Glutamatergic neuron (in vitro differentiated cells): Measurements from ENCODE around the gene MLST8. TPM values are rescaled to one million over a fixed set of nuclear protein-coding genes. Genes with fewer than 3 reads are reported as not detected.
A peak's percentile ranks its signal among the peaks of the same experiment; 100 is the strongest.

ENCODE experiments used
- DNase-seq: peaks from one replicate; pipeline ENCODE4 v3.0.0; 2022
- H3K27ac Mint-ChIP-seq: one replicate; pipeline ENCODE4 v1.8.0; 2020; ENCODE audit warnings: mild to moderate bottlenecking, mixed read lengths, inconsistent platforms; ENCODE audit not compliant: unreplicated experiment
- H3K27me3 Mint-ChIP-seq: one replicate; pipeline ENCODE4 v1.8.0; 2020; ENCODE audit warnings: mild to moderate bottlenecking, moderate library complexity, mixed read lengths, inconsistent platforms; ENCODE audit not compliant: unreplicated experiment
- H3K36me3 Mint-ChIP-seq: one replicate; pipeline ENCODE4 v1.8.0; 2020; ENCODE audit warnings: mild to moderate bottlenecking, mixed read lengths, inconsistent platforms; ENCODE audit not compliant: unreplicated experiment
- H3K4me1 Mint-ChIP-seq: one replicate; pipeline ENCODE4 v1.8.0; 2020; ENCODE audit warnings: mild to moderate bottlenecking, low read depth, mixed read lengths, inconsistent platforms; ENCODE audit not compliant: unreplicated experiment
- H3K4me3 Mint-ChIP-seq: one replicate; pipeline ENCODE4 v1.8.0; 2020; ENCODE audit warnings: mild to moderate bottlenecking, mixed read lengths, inconsistent platforms; ENCODE audit not compliant: unreplicated experiment
- H3K9me3 Mint-ChIP-seq: one replicate; pipeline ENCODE4 v1.8.0; 2020; ENCODE audit warnings: mild to moderate bottlenecking, moderate library complexity, mixed read lengths, inconsistent platforms; ENCODE audit not compliant: unreplicated experiment
- CTCF ChIP-seq: fragments of 200-600 bp; sonication (generic); IDR thresholded peaks from one replicate; pipeline ENCODE4 v1.5.0; 2021; ENCODE audit not compliant: partially characterized antibody, unreplicated experiment
- total RNA-seq: library from RNA; stranded (reverse); fragmentation: NEBNext Ultra II Directional; extraction: Animal tissue kit (Norgen Biotek cat#: 25700); gene quantifications from one replicate; pipeline ENCODE4 v1.2.1, GENCODE V29; 2021; ENCODE audit not compliant: unreplicated experiment

MLST8 gene
- total RNA-seq, 1 donor from 2014 or later: 57.9 TPM

- Mint-ChIP-seq H3K4me3 (peak overlapping the region; percentile 59), H3K4me1 (no peaks in the 10 kb centered on the region), H3K36me3 (no peaks in the 10 kb centered on the region)
Measured at GRCh38 chr16:2194166-2194834, 11.0 kb upstream of the MLST8 start.

GRCh38 chr16:2194852-2195321 is 10.4 kb upstream of the MLST8 start:
- Mint-ChIP-seq H3K27ac (no peak overlapping the region), H3K4me1 (no peaks in the 10 kb centered on the region), H3K4me3 (peak overlapping the region; percentile 59), H3K9me3 (peaks cover 3% of the 10 kb centered on the region), H3K36me3 (no peaks in the 10 kb centered on the region), H3K27me3 (peaks cover 19% of the 10 kb centered on the region)
- DNase-seq: no peak
- TF ChIP-seq CTCF: peak; percentile 48

More at GRCh38 chr16:2194166-2194834, 11.0 kb upstream of the MLST8 start:
- no peak for DNase-seq
- Mint-ChIP-seq H3K27me3 (peaks cover 19% of the 10 kb centered on the region), H3K9me3 (peaks cover 3% of the 10 kb centered on the region), H3K27ac (no peak overlapping the region)
- no peak for TF ChIP-seq CTCF

- peak; percentile 67 for DNase-seq
- peaks cover 4% of the 10 kb centered on the region for H3K36me3 Mint-ChIP-seq
- H3K27me3 Mint-ChIP-seq: peaks cover 21% of the 10 kb centered on the region
- no peak overlapping the region for H3K27ac Mint-ChIP-seq
- TF ChIP-seq CTCF: no peak
- H3K4me3 Mint-ChIP-seq: peak overlapping the region; percentile 59
- H3K9me3 Mint-ChIP-seq: peaks cover 3% of the 10 kb centered on the region
- H3K4me1 Mint-ChIP-seq: no peaks in the 10 kb centered on the region
Measured at GRCh38 chr16:2195322-2196161, 9.7 kb upstream of the MLST8 start.

GRCh38 chr16:2196162-2196980 is 8.9 kb upstream of the MLST8 start, which contains the start of gene CASKIN1:
Gene CASKIN1, minus strand, starts transcription at chr16:2196605. Its CDS starts 173 bp downstream, at chr16:2196432.
- no peak within 1 kb of the TSS for H3K27ac Mint-ChIP-seq
- peaks cover 24% of the 10 kb centered on the region for H3K27me3 Mint-ChIP-seq
- peaks cover 3% of the 10 kb centered on the region for H3K9me3 Mint-ChIP-seq
- H3K4me1 Mint-ChIP-seq: no peaks in the 10 kb centered on the region
- no peak for TF ChIP-seq CTCF
- peaks cover 5% of the 10 kb centered on the region for H3K36me3 Mint-ChIP-seq
- peak; percentile 58 for DNase-seq
- peak within 1 kb of the TSS; percentile 59 for H3K4me3 Mint-ChIP-seq
